Measurements from ENCODE around the gene EEIG2. TPM values are rescaled to one million over a fixed set of nuclear protein-coding genes. Genes with fewer than 3 reads are reported as not detected.

EEIG2 gene
- total and polyA plus RNA-seq, 2 of the 13 experiments (the other 11 are each of a cell fraction or from before 2014, with no cell fraction given): 0.90 to 3.2 TPM

GRCh38 chr1:108560874-108561459 is 1.1 kb downstream of the EEIG2 start:
- Histone ChIP-seq H3K9ac (ENCODE audit: insufficient read depth, low read depth, low read length) (peak overlapping the region; percentile 61; the same call in 1 of the 2 replicates), H3K4me1 (ENCODE audit: insufficient read depth, low read length) (peaks cover 21% of the 10 kb centered on the region), H4K20me1 (ENCODE audit: insufficient read depth, low read length) (no peaks in the 10 kb centered on the region), H3K4me3 (replicated peaks in 1 of 3; ENCODE audit: insufficient read depth in 1 of 3, low read depth in 2 of 3, low read length in 3 of 3) (peak overlapping the region; percentile 42 to 77 (median 65)), H3K9me3 (ENCODE audit: low read length) (no peaks in the 10 kb centered on the region), H3K4me2 (ENCODE audit: low read depth, low read length) (peak overlapping the region; percentile 94), H3K27ac (ENCODE audit: extremely low read length, insufficient read depth, low read length) (no peak overlapping the region), H3K27me3 (ENCODE audit: control insufficient read depth in 1 of 2, insufficient read depth in 2 of 2, low read length in 2 of 2) (0 out of 5 replicates have a peak, but pooled peaks cover 0 to 3% of the 10 kb centered on the region in 2 experiments), H2AFZ (ENCODE audit: low read length) (peak overlapping the region; percentile 57), H3K36me3 (replicated peaks in 1 of 2; ENCODE audit: control insufficient read depth in 1 of 2, insufficient read depth in 2 of 2, low read length in 2 of 2) (no peaks in the 10 kb centered on the region), H3K79me2 (ENCODE audit: insufficient read depth, low read length) (no peaks in the 10 kb centered on the region)
- in situ Hi-C loops (cut with HindIII; ENCODE audit: extremely low pct_ligation_motif_present, low pct_unique_long_range_greater_than_20kb) (loop anchor here (25.0 kb wide), 1 partner anchor 774 kb away; no protein-coding TSS in a partner anchor), intact Hi-C loops (cut with micrococcal nuclease; ENCODE audit: unreplicated experiment) (loop anchor here (1.0 to 5.0 kb wide), 3 partner anchors 49 to 131 kb away; partner anchors contain the start of gene PRPF38B)
- ATAC-seq: peak; percentile 61
- TF ChIP-seq, protein P1, sequence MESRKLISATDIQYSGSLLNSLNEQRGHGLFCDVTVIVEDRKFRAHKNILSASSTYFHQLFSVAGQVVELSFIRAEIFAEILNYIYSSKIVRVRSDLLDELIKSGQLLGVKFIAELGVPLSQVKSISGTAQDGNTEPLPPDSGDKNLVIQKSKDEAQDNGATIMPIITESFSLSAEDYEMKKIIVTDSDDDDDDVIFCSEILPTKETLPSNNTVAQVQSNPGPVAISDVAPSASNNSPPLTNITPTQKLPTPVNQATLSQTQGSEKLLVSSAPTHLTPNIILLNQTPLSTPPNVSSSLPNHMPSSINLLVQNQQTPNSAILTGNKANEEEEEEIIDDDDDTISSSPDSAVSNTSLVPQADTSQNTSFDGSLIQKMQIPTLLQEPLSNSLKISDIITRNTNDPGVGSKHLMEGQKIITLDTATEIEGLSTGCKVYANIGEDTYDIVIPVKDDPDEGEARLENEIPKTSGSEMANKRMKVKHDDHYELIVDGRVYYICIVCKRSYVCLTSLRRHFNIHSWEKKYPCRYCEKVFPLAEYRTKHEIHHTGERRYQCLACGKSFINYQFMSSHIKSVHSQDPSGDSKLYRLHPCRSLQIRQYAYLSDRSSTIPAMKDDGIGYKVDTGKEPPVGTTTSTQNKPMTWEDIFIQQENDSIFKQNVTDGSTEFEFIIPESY (CRISPR knock-in tag; IDR thresholded peaks at IDR 0.05): peak; percentile 75
- no peak for TF ChIP-seq ZNF30 (CRISPR knock-in tag; IDR thresholded peaks at IDR 0.05)
- no CpG with 5 or more reads among the region's 5 CpGs for WGBS (ENCODE audit: low lambda C conversion rate)
- no peak for FAIRE-seq
- BruUV-seq (replicated peaks): no TSS peak
- ChIA-PET CTCF (ENCODE audit: low intra/inter-chr PET ratio, low total read pairs) (interaction anchor here (3.5 kb wide), 1 partner anchor 48 kb away, joined by 50 read pairs; no protein-coding TSS in a partner anchor), POLR2A (interaction anchor here (2.4 kb wide), 1 partner anchor 131 kb away, joined by 9 read pairs; the partner anchor contains the start of gene PRPF38B)
- DNase-seq (ENCODE audit: low spot score): peak; percentile 9

GRCh38 chr1:108561689-108562326 is 1.9 kb downstream of the EEIG2 start:
- no peaks in the 10 kb centered on the region for H4K20me1 ChIP-seq (ENCODE audit: insufficient read depth, low read length)
- CTCF ChIA-PET (ENCODE audit: low intra/inter-chr PET ratio, low total read pairs): interaction anchor here (0.6 to 3.5 kb wide), 2 partner anchors 49 to 347 kb away, joined by 3 to 50 read pairs; no protein-coding TSS in a partner anchor
- TF ChIP-seq NCOA2 (CRISPR knock-in tag; IDR thresholded peaks at IDR 0.05) (0 out of 2 replicates have a peak, but pooled peaks have one; percentile 17), KLF16 (CRISPR knock-in tag; IDR thresholded peaks at IDR 0.05) (peak in 1 of 2 experiments; percentile 64; a peak in 2 of 4 replicates), ZBTB7B (CRISPR knock-in tag; IDR thresholded peaks at IDR 0.05) (no peak), HCFC1 (IDR thresholded peaks at IDR 0.05; ENCODE audit: low read depth, low read length) (no peak), RAD21 (CRISPR knock-in tag; IDR thresholded peaks at IDR 0.05) (peak; percentile 76), SP140L (CRISPR knock-in tag; IDR thresholded peaks at IDR 0.05; ENCODE audit: borderline replicate concordance) (0 out of 2 replicates have a peak, but pooled peaks have one; percentile 56), MLLT10 (CRISPR knock-in tag; IDR thresholded peaks at IDR 0.05) (no peak), ELF3 (CRISPR knock-in tag; IDR thresholded peaks at IDR 0.05) (peak; percentile 49; the same call in 1 of the 2 replicates)
- TF ChIP-seq, protein P2, sequence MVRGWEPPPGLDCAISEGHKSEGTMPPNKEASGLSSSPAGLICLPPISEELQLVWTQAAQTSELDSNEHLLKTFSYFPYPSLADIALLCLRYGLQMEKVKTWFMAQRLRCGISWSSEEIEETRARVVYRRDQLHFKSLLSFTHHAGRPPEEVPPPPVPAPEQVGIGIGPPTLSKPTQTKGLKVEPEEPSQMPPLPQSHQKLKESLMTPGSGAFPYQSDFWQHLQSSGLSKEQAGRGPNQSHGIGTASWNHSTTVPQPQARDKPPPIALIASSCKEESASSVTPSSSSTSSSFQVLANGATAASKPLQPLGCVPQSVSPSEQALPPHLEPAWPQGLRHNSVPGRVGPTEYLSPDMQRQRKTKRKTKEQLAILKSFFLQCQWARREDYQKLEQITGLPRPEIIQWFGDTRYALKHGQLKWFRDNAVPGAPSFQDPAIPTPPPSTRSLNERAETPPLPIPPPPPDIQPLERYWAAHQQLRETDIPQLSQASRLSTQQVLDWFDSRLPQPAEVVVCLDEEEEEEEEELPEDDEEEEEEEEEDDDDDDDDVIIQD (CRISPR knock-in tag; IDR thresholded peaks at IDR 0.05; ENCODE audit: low read depth): 0 out of 2 replicates have a peak, but pooled peaks have one; percentile 18
- TF ChIP-seq, protein P3, sequence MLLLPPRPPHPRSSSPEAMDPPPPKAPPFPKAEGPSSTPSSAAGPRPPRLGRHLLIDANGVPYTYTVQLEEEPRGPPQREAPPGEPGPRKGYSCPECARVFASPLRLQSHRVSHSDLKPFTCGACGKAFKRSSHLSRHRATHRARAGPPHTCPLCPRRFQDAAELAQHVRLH (CRISPR knock-in tag; IDR thresholded peaks at IDR 0.05; ENCODE audit: borderline replicate concordance, low read depth): 0 out of 2 replicates have a peak, but pooled peaks have one; percentile 38

More at GRCh38 chr1:108561689-108562326, 1.9 kb downstream of the EEIG2 start:
- H3K4me3 ChIP-seq (replicated peaks in 1 of 3; ENCODE audit: insufficient read depth in 1 of 3, low read depth in 2 of 3, low read length in 3 of 3): no peak overlapping the region
- H3K27me3 ChIP-seq (ENCODE audit: control insufficient read depth in 1 of 2, insufficient read depth in 2 of 2, low read length in 2 of 2): 0 out of 5 replicates have a peak, but pooled peaks cover 0 to 3% of the 10 kb centered on the region in 2 experiments
- no peaks in the 10 kb centered on the region for H3K79me2 ChIP-seq (ENCODE audit: insufficient read depth, low read length)
- peak overlapping the region; percentile 94 for H3K4me2 ChIP-seq (ENCODE audit: low read depth, low read length)
- peak; percentile 66 for DNase-seq (ENCODE audit: low spot score)
- H2AFZ ChIP-seq (ENCODE audit: low read length): no peak overlapping the region
- H3K9ac ChIP-seq (ENCODE audit: insufficient read depth, low read depth, low read length): no peak overlapping the region
- H3K4me1 ChIP-seq (ENCODE audit: insufficient read depth, low read length): peaks cover 21% of the 10 kb centered on the region
- H3K36me3 ChIP-seq (replicated peaks in 1 of 2; ENCODE audit: control insufficient read depth in 1 of 2, insufficient read depth in 2 of 2, low read length in 2 of 2): no peaks in the 10 kb centered on the region
- BruUV-seq (replicated peaks): TSS peak; percentile 50
- peak; percentile 90 for ATAC-seq
- H3K27ac ChIP-seq (ENCODE audit: extremely low read length, insufficient read depth, low read length): no peak overlapping the region
- no peaks in the 10 kb centered on the region for H3K9me3 ChIP-seq (ENCODE audit: low read length)
- in situ Hi-C loops (cut with HindIII; ENCODE audit: extremely low pct_ligation_motif_present, low pct_unique_long_range_greater_than_20kb): loop anchor here (25.0 kb wide), 1 partner anchor 775 kb away; no protein-coding TSS in a partner anchor
- 25% methylated on average over 8 of the region's 11 CpGs for WGBS (ENCODE audit: low lambda C conversion rate)
- peak; percentile 15 for FAIRE-seq
- POLR2A ChIA-PET: interaction anchor here (2.4 kb wide), 1 partner anchor 130 kb away, joined by 9 read pairs; the partner anchor contains the start of gene PRPF38B
- intact Hi-C loops (cut with micrococcal nuclease; ENCODE audit: unreplicated experiment): loop anchor here (1.0 to 5.0 kb wide), 3 partner anchors 50 to 130 kb away; partner anchors contain the start of gene PRPF38B
